MG63 (cell line): ENCODE measurements around the gene FMO2. TPM values are rescaled to one million over a fixed set of nuclear protein-coding genes. Genes with fewer than 3 reads are reported as not detected.

ENCODE experiments used
- DNase-seq: peaks from one replicate; pipeline ENCODE4 v3.0.0-alpha.2; 2020
- H3K27me3 ChIP-seq: fragments of 250-450 bp; sonication (Bioruptor Pico); 2 replicates; pipeline ENCODE4 v1.5.1; 2020; ENCODE audit warnings: mild to moderate bottlenecking, moderate library complexity
- H3K36me3 ChIP-seq: fragments of 250-450 bp; sonication (Bioruptor Pico); 2 replicates; pipeline ENCODE4 v1.5.1; 2020; ENCODE audit warnings: mild to moderate bottlenecking, moderate library complexity
- H3K4me3 ChIP-seq: fragments of 250-450 bp; sonication (Bioruptor Pico); 2 replicates; pipeline ENCODE4 v1.5.1; 2020; ENCODE audit warnings: mild to moderate bottlenecking, moderate library complexity
- H3K9me3 ChIP-seq: fragments of 250-450 bp; sonication (Bioruptor Pico); 2 replicates; pipeline ENCODE4 v1.5.1; 2020; ENCODE audit warnings: mild to moderate bottlenecking, moderate library complexity
- total RNA-seq: library from RNA; depleted of rRNA; stranded (reverse); fragments of >200 nt; shearing (Covaris generic); gene quantifications from 2 replicates; pipeline ENCODE4 v1.2.3, GENCODE V29; 2014; ENCODE audit warnings: low replicate concordance

FMO2 gene
- total RNA-seq, 1 experiment from 2014 or later: not detected

DNA sequence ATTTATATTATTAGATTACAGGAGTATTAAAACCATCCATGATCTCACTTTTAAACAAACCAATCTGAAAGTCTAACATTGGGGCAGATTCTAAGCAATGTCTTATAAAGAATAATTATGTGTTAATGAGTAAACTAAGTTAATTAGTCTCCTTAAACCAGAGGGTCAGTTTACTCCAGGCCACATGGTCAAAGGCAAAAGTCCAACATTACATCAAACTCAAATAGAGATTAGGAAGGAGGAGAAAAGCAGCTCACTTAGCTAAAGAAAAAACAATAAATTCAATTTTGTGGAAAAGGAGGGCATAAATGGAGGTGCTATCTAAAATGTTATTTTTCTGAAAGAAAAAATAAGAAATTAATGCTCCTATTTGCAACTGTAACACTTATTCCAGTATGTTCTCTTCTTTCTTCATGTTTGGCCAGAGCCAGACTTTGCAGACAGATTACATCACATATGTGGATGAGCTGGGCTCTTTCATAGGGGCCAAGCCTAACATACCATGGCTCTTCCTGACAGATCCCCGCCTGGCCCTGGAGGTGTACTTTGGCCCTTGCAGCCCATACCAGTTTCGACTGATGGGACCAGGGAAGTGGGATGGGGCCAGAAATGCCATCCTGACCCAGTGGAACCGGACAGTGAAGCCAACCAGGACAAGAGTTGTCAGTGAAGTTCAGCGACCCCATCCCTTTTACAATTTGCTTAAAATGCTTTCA is 24.3 kb upstream of the FMO2 start:
- no peak overlapping the region for H3K4me3 ChIP-seq
- no peaks in the 10 kb centered on the region for H3K36me3 ChIP-seq
- no peak for DNase-seq
- peaks cover 2% of the 10 kb centered on the region; the same call in 1 of the 2 replicates for H3K9me3 ChIP-seq
- no peaks in the 10 kb centered on the region for H3K27me3 ChIP-seq

GRCh38 chr1:171161431-171161830 is 23.7 kb upstream of the FMO2 start:
- Histone ChIP-seq H3K27me3 (no peaks in the 10 kb centered on the region), H3K36me3 (no peaks in the 10 kb centered on the region), H3K4me3 (no peak overlapping the region), H3K9me3 (peaks cover 2% of the 10 kb centered on the region; the same call in 1 of the 2 replicates)
- no peak for DNase-seq

DNA sequence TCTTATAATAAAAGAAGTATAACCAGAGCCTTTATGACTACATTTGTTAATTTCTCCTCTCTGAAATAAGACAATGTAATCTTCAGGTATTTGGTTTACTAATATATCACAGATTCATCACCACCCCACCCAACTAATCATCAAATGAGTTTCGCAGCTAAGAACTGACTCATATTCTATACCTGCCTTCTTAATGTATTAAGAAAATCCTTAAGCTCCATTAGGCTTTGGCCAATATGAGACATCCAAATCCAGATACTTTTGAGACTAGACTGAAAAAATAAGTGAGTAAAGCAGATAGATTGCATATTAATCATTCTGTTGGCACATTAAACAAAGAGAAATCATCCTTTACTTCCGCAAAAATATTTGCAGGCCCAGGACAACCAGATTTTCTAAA is 18.7 kb upstream of the FMO2 start:
- Histone ChIP-seq H3K4me3 (no peak overlapping the region), H3K9me3 (no peaks in the 10 kb centered on the region), H3K36me3 (no peaks in the 10 kb centered on the region), H3K27me3 (no peaks in the 10 kb centered on the region)
- no peak for DNase-seq

DNA sequence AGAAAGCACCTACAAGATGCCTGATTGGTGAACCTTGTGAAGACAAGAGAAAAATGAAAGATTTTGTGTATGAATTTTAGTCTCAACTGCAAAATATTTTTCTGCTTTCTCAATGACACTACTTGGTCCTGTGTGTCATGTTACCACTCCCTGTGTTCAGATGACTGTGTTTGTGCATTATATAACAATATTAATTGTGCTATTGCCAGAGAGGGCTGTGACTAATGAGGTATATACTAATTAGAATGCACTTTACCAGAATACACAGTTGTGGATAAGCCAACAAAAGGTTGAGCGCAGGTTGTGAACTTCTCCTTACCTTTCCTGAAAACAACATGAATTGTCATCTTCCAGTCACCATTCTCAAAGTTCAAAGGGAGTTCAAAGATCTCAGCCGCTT is 17.3 kb upstream of the FMO2 start:
- H3K4me3 ChIP-seq: no peak overlapping the region
- H3K36me3 ChIP-seq: no peaks in the 10 kb centered on the region
- no peaks in the 10 kb centered on the region for H3K27me3 ChIP-seq

DNA sequence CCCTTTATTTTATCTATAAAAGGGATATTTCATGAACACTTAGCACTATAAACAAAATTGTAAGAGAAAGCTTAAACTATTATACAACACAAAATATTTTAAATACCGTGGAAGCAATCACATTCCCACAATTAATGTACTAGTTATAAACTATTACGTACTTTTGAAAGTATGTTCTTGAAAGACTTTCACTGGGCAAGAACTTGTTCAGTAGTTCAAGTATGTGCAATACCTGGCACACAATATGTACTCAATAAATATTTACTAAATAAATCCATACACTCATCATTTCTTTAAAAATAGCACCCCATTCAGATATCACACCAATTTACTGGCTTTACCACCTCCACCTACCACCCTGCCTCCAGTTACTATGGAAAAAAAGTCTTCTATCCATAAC is 12.6 kb upstream of the FMO2 start:
- Histone ChIP-seq H3K27me3 (no peaks in the 10 kb centered on the region), H3K9me3 (no peaks in the 10 kb centered on the region), H3K36me3 (no peaks in the 10 kb centered on the region), H3K4me3 (no peak overlapping the region)
- DNase-seq: no peak

More for the DNA sequence above, 17.3 kb upstream of the FMO2 start:
- DNase-seq: no peak
- H3K9me3 ChIP-seq: no peaks in the 10 kb centered on the region

- H3K9me3 ChIP-seq: no peaks in the 10 kb centered on the region
- DNase-seq: no peak
- no peaks in the 10 kb centered on the region for H3K36me3 ChIP-seq
- no peak overlapping the region for H3K4me3 ChIP-seq
- no peaks in the 10 kb centered on the region for H3K27me3 ChIP-seq
Measured at GRCh38 chr1:171173069-171173468, 12.0 kb upstream of the FMO2 start.

GRCh38 chr1:171174560-171175294 is 10.4 kb upstream of the FMO2 start:
- Histone ChIP-seq H3K27me3 (no peaks in the 10 kb centered on the region), H3K4me3 (no peak overlapping the region), H3K36me3 (no peaks in the 10 kb centered on the region), H3K9me3 (no peaks in the 10 kb centered on the region)
- DNase-seq: no peak

DNA sequence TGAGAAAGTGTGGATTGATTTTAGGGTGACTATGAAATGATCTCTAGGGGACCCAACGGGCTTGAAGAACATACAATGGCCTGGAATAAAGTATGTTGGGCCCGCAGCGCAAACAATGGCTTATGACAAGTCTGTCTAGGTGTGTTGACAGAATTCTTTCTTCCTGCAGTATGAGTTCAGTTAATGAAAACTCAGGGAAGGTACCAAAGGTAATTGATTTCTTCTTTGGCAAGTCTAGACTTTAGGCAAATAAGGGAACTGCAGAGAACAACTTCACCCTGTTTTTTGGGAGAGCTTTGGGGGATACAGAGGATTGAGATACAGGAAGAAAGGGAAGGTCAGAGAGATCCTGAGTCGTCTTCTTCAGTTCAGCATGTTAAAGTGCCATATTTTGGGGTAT is 7.8 kb upstream of the FMO2 start:
- Histone ChIP-seq H3K9me3 (no peaks in the 10 kb centered on the region), H3K4me3 (no peak overlapping the region), H3K36me3 (no peaks in the 10 kb centered on the region), H3K27me3 (no peaks in the 10 kb centered on the region)
- DNase-seq: no peak

- no peaks in the 10 kb centered on the region for H3K9me3 ChIP-seq
- H3K27me3 ChIP-seq: no peaks in the 10 kb centered on the region
- no peak for DNase-seq
- no peaks in the 10 kb centered on the region for H3K36me3 ChIP-seq
- H3K4me3 ChIP-seq: no peak overlapping the region
Measured at GRCh38 chr1:171179318-171180227, 5.5 kb upstream of the FMO2 start.

DNA sequence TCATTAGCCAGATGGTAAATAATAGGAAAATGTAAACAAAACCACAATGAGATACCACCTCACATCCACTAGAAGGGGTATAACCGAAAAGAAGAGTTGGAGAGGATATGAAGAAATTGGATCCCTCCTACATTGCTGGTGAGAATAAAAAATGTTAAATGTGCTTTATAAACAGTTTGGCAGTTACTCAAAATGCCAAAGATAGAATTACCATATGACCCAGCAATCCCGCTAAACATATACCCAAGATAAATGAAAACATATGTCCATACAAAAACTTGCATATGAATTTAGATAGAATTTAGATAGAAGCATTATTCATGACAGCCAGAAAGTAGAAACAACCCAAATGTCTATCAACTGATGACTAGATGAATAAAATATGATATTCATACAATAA is 4.4 kb upstream of the FMO2 start:
- DNase-seq: no peak
- Histone ChIP-seq H3K4me3 (no peak overlapping the region), H3K9me3 (no peaks in the 10 kb centered on the region), H3K27me3 (no peaks in the 10 kb centered on the region), H3K36me3 (no peaks in the 10 kb centered on the region)

DNA sequence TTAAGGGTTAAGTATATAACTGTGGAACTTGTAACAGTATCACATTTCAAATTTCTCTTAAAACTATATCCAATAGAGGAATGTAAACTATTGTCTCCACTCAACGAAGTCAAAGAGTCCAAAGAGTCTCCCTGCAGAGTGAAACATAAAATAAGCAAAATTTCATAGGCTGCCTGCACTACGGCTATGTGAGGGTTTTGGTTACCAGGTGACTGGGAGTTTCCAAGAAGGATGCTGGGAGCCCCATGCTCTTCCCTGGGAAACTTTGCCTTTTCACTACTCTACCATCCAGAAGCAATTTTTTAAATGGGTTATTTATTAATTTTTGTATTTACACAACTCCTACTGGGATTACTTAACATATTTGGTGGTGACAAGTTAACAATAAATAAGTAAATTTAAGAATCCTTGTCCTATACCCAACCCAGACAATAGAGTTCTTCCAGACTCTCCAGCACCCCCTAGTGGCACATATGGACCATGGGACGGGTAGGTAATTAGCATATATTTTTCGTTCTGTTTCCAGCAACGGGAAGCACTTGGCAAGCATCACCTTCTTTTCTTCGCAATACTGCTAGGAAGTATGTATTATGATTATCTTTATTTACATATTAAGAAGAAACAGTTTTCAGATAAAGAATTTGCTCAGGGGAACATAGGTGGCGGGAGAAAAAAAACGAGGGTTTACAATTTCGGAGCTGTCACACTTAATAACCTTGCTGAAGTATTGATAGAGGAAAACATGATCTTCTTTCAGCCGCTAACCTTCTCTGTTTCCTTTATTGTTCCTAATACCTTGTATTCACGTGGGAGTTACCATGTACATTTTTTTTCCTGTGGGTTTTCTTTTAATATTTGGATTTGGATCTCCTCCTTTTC is 3.5 kb downstream of the FMO2 start:
- DNase-seq: peak; percentile 38
- no peaks in the 10 kb centered on the region for H3K27me3 ChIP-seq

GRCh38 chr1:171191992-171192391 is 6.9 kb downstream of the FMO2 start:
- no peaks in the 10 kb centered on the region for H3K36me3 ChIP-seq
- H3K4me3 ChIP-seq: no peak overlapping the region
- H3K27me3 ChIP-seq: no peaks in the 10 kb centered on the region
- no peaks in the 10 kb centered on the region for H3K9me3 ChIP-seq
- no peak for DNase-seq

More for the DNA sequence above, 3.5 kb downstream of the FMO2 start:
- Histone ChIP-seq H3K36me3 (no peaks in the 10 kb centered on the region), H3K9me3 (no peaks in the 10 kb centered on the region), H3K4me3 (no peak overlapping the region)

DNA sequence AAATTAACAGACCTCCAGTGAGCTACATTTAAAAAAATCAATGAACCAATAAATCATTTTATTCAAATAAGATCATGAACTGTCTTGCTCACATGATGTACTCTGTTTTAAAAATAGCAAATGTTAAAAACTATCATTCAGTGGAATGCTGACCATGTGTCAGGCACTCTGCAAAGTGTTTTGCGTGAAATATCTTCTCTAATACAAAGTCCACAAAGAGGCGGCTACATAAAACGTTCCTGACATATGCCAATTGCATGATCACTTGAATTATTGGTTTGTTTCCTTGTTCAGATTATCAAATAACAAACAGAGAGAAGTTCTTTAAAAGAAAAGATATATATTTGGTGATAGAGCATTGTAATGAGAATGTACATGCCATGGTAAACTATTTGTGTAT is 10.7 kb downstream of the FMO2 start:
- Histone ChIP-seq H3K9me3 (no peaks in the 10 kb centered on the region), H3K4me3 (no peak overlapping the region), H3K27me3 (no peaks in the 10 kb centered on the region), H3K36me3 (no peaks in the 10 kb centered on the region)
- no peak for DNase-seq

GRCh38 chr1:171196351-171196750 is 11.3 kb downstream of the FMO2 start:
- Histone ChIP-seq H3K36me3 (no peaks in the 10 kb centered on the region), H3K9me3 (no peaks in the 10 kb centered on the region), H3K4me3 (no peak overlapping the region), H3K27me3 (no peaks in the 10 kb centered on the region)
- no peak for DNase-seq

GRCh38 chr1:171198081-171198480 is 13.0 kb downstream of the FMO2 start:
- Histone ChIP-seq H3K4me3 (no peak overlapping the region), H3K27me3 (no peaks in the 10 kb centered on the region; the same call in 1 of the 2 replicates), H3K36me3 (no peaks in the 10 kb centered on the region), H3K9me3 (no peaks in the 10 kb centered on the region)
- no peak for DNase-seq

DNA sequence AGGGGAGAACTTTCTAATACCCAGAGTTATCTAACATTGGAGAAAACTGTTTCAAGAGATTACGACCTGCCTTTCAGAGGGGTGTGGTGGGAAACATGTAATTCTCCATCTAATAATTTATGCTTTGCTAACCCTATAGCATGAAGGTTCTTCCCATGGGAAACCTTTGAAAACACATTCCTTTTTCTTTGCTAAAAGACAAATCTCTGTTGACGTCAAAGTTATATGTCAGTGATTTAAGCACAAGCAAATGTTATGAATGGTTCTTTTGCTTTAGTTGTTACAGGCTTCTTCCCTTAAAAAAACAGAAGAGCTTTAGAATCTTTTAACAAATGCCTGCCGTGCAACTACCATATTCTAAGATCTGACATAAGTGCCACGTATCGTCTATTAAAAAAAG is 19.2 kb downstream of the FMO2 start:
- DNase-seq: no peak
- Histone ChIP-seq H3K4me3 (no peak overlapping the region), H3K27me3 (no peaks in the 10 kb centered on the region; the same call in 1 of the 2 replicates), H3K9me3 (no peaks in the 10 kb centered on the region), H3K36me3 (no peaks in the 10 kb centered on the region)
